T-helper 9 cell (primary cell): ENCODE results near the gene SLIT3.

Experiments
- DNase-seq: peaks from one replicate; pipeline ENCODE4 v3.0.0-alpha.2; 2020

SLIT3 gene

GRCh38 chr5:169098331-169099121 is 202.4 kb downstream of the SLIT3 start:
- no peak for DNase-seq

GRCh38 chr5:169097374-169098326 is 203.3 kb downstream of the SLIT3 start:
- no peak for DNase-seq

GRCh38 chr5:169095976-169096375 is 205.0 kb downstream of the SLIT3 start:
- DNase-seq: no peak

DNA sequence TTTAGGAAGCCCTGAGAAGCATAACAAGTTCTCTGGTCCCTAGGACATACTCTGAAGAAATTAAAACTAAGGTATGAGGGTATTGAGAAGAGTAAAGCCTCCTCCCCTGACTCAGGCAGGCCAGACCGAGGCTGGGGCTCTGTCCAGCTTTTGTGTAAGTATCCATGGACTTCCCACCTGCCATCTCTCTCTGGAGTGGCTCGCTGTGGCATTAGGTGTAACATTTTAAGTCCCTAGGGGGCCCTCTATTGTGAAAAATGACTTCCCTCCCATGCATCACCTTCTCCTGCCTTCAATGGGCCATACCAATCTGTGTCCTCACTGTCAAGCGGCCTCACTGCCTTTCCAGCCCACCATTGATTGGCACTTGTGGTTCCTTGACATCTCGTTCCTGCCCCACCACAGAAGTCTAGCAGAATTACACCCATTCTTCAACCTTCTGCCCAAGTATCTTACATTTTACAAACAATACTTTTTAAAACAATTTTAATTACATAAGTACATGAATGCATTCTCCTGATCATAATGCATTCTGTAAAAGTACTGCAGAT is 205.5 kb downstream of the SLIT3 start:
- DNase-seq: no peak

GRCh38 chr5:169094586-169095409 is 206.1 kb downstream of the SLIT3 start:
- no peak for DNase-seq

GRCh38 chr5:169091396-169091980 is 209.5 kb downstream of the SLIT3 start:
- DNase-seq: no peak

DNA sequence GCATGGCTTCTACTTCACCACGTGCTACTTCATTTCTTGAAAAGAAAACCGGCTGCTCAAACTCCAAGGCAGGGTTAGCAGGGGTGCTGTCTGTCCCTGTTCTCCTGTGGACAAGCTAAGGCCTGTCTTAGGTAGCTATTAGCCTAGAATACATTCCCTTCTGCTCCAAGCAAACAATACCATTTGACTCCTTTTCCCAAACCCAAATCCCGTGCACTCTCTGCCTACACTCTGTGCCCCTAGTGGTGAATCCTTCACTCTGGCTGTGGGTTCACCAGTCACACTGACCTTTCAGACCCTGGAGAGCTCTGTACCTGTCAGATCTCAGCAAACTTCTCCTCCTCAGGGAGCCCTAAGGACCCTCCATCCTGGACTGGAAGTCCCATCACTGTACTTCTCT is 211.6 kb downstream of the SLIT3 start:
- DNase-seq: no peak

DNA sequence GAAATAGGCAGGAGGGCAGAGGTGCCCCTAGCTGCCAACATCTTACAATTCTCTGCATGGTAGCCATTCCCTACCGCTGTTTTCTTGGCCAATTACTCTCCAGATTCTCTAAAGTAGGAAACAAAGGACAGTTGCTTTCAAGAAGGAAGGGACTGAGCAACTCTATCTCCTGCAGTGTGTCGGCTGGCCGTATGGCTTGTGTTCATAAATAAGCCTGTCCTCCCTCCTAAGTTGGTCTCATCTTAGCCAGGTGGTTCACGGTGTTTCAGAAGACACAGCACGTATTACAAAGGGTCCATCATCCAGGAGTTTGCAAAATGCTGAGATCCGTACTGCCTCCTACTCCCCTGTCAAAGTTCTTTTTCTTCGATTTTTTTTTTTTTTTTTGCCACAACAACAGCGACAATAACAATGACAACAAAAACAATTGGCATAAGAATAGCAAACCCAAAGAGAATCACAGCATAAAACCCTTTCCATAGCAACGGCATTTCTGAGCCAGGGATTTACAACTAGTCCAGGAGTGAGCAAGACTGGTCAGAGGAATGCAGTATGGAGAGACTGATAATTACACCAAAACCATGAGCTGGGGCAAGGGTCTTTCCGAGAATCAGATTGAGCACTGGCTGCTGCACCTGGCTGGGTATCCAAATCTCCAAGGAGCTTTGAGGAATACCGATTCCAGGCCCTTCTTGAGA is 212.8 kb downstream of the SLIT3 start:
- DNase-seq: no peak

- DNase-seq: no peak
These were observed 215.3 kb downstream of the SLIT3 start for GRCh38 chr5:169085636-169086035.

DNA sequence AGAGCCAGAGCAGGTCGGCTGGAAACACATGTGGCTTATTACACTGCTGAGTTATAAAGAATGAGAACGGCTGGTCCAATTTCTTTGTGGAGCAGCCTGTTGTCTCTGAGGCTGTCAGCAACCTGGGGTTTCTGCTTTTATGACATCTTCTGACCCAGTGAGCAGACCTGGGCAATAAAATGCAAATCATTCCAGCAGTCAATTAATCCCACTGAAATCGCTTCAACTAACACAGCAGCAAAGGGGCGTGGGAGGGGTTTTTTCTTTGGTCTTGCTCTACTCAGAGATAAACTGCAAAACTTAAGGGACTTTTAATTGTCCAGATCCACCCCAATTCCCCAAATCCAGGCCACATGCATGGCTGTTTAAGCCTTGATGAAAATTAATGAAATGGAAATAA is 215.7 kb downstream of the SLIT3 start:
- no peak for DNase-seq

DNA sequence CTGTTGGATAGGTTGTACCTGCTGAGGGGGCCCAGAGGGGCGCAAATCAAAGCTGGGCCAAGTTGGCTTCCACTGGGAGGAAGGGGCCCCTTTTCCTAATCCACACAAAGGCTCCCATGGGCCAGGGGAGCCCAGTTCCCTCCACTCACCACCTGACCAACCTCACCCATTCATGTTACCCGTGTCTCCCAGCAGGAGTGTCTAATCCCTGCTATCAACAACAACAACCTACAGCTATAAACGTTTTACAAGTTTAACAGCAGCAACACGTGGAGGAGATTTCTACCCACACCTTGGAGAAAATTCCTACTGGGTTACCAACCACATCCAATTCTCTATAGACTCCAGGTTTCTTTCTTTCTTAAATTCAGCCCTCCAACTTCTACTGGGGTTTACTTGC is 216.2 kb downstream of the SLIT3 start:
- no peak for DNase-seq

DNA sequence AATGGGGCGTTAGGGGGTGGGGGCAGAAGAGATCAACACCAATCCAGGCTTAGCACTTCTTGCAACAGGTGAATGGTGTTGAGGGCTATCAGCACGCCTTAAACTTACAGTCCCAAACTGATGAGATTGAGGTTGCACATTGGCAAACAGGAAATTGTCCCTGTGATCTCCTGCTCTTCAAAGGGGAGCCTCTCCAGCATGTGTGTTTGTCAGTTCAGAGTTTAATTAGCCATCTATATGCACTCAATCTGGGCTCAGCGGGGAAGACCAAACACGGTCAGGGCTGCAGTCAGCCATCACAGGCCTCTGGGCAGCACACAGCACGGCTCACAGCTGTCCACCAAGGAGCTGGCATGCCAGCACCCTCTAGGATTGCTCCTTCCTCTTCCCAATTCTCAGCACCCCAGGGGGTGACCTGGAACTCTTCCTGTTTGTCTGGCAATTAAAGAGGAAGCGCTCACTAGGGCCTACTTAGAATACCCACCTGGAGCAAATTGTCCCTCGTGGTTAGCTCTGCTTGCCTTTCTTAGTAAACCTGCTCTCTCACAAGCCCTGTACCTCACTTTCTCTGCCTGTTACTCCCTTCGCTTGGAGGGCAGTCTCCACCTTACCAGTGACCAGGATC is 217.4 kb downstream of the SLIT3 start:
- no peak for DNase-seq

- DNase-seq: no peak
These were observed 219.8 kb downstream of the SLIT3 start for GRCh38 chr5:169081000-169081724.

DNA sequence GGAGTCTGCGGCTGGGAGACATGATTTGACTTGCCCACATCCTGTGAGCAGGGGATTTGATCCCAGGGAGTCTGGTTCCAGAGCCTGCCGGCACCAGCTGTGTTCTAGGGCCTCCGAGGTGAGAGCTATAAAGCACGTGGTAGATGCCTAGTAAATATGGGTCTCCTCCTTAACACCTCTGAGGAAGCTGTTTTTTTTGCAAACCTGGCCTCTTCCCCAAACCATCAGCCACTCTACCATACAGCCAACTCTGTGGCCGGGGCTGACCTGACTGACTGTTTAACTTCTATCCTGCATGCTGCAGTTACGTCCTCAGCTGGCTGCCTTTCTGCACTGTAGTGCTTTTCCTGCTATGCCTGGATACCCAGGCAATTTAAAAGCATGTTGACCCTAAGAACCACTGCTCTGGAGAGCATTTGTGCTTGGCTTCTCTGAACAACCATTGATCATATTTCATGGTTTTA is 220.5 kb downstream of the SLIT3 start:
- DNase-seq: no peak

DNA sequence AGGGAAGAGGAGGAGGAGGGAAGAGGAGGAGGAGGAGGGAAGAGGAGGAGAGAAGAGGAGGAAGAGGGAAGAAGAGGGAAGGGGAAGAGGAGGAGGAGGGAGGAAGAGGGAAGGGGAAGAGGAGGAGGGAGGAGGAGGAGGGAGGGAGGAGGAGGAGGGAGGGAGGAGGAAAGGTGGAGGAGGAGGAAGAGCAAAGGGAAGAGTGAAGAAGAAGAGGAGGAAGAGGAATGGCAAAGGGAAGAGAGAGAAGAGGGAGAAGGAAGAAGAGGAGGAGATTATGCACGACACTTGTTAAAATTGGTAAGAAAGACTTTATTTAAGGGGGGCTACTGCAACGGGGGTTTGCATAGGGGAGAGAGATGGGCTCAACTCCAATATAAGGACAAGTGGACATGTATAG is 221.2 kb downstream of the SLIT3 start:
- no peak for DNase-seq

DNA sequence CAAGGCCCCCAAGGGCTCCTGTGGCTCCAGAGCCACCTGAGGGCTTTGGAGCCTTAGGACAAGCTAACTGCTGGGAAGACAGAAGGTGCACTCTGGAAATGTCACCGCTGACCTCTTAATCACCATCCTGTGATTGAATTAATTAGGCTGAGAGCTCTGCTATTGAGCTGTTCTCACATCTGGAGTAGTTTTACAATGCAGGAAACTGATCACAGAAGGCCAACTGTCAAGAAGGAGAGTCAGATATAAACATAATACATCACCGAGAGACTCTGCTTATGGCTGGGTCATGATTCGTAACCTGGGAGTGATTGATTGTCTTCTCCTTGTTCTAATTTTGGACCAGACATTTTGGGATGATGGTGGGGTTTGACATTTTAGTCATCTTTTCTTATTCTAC is 226.1 kb downstream of the SLIT3 start:
- no peak for DNase-seq

GRCh38 chr5:169072233-169072632 is 228.7 kb downstream of the SLIT3 start:
- DNase-seq: no peak

GRCh38 chr5:169070413-169070812 is 230.5 kb downstream of the SLIT3 start:
- DNase-seq: no peak

GRCh38 chr5:169067751-169068173 is 233.2 kb downstream of the SLIT3 start:
- DNase-seq: no peak

- DNase-seq: no peak
These were observed 235.5 kb downstream of the SLIT3 start for GRCh38 chr5:169065400-169065799.
